GM12878 (cell line): ENCODE results near the gene CNPY2. TPM values are rescaled to one million over a fixed set of nuclear protein-coding genes. Genes with fewer than 3 reads are reported as not detected.

Experiments
- ATF2 ChIP-seq: IDR thresholded peaks from 2 replicates; pipeline ENCODE4 v1.6.1; 2012; ENCODE audit warnings: low read length, inconsistent platforms
- BACH1 ChIP-seq: fragments of 450-650 bp; IDR thresholded peaks from 2 replicates; pipeline ENCODE4 v1.6.1; 2017; ENCODE audit warnings: mild to moderate bottlenecking, borderline replicate concordance
- CBFB ChIP-seq: IDR thresholded peaks from 2 replicates; pipeline ENCODE4 v1.6.1; 2016; ENCODE audit warnings: antibody characterized with exemption, low read depth
- CBX5 ChIP-seq: sonication (generic); IDR thresholded peaks from 2 replicates; pipeline ENCODE4 v1.6.1; 2016; ENCODE audit warnings: low read depth, moderate library complexity, mild to moderate bottlenecking, inconsistent platforms
- CEBPZ ChIP-seq: fragments of 150-350 bp; IDR thresholded peaks from 2 replicates; pipeline ENCODE4 v1.6.1; 2016; ENCODE audit warnings: low read depth, low read length
- CREM ChIP-seq: IDR thresholded peaks from 2 replicates; pipeline ENCODE4 v1.6.1; 2014; ENCODE audit warnings: antibody characterized with exemption, low read depth
- EGR1 ChIP-seq, 2 experiments: IDR thresholded peaks; 1 replicate in 1 of 2; 2 replicates in 1 of 2; pipeline ENCODE4 v1.6.1; 2011 to 2012; ENCODE audit warnings: low read depth in 2 of 2, low read length in 2 of 2, borderline replicate concordance in 1 of 2, mild to moderate bottlenecking in 1 of 2, moderate library complexity in 1 of 2
- EP300 ChIP-seq, 2 experiments: fragments of 150-350 bp in 1 of 2; IDR thresholded peaks; 2 replicates each; pipeline ENCODE4 v1.6.1; 2011 to 2012; ENCODE audit warnings: low read depth in 2 of 2, low read length in 2 of 2, borderline replicate concordance in 1 of 2, improper control_type of control experiment in 1 of 2, inconsistent platforms in 1 of 2; ENCODE audit not compliant: control insufficient read depth in 1 of 2
- GABPA ChIP-seq: IDR thresholded peaks from 2 replicates; pipeline ENCODE4 v1.6.1; 2014; ENCODE audit warnings: antibody characterized with exemption, low read depth, mild to moderate bottlenecking, inconsistent platforms
- HCFC1 ChIP-seq: fragments of 150-350 bp; IDR thresholded peaks from 2 replicates; pipeline ENCODE4 v1.6.1; 2014; ENCODE audit warnings: low read length
- MAX ChIP-seq: IDR thresholded peaks from 2 replicates; pipeline ENCODE4 v1.6.1; 2012; ENCODE audit warnings: low read depth, low read length, improper control_type of control experiment
- MEF2B ChIP-seq: fragments of 450-650 bp; IDR thresholded peaks from 2 replicates; pipeline ENCODE4 v1.6.1; 2018; ENCODE audit warnings: mild to moderate bottlenecking, moderate library complexity; ENCODE audit not compliant: partially characterized antibody, poor library complexity, severe bottlenecking
- MYB ChIP-seq: fragments of 150-350 bp; IDR thresholded peaks from 2 replicates; pipeline ENCODE4 v1.6.1; 2014; ENCODE audit warnings: mild to moderate bottlenecking, low read depth, low read length, borderline replicate concordance
- NRF1 ChIP-seq: conservative IDR thresholded peaks from 2 replicates; pipeline ENCODE4 v1.6.1; 2011; ENCODE audit warnings: mild to moderate bottlenecking, low read depth, low read length, improper control_type of control experiment
- PAX8 ChIP-seq: fragments of 450-650 bp; IDR thresholded peaks from 2 replicates; pipeline ENCODE4 v1.6.1; 2017; ENCODE audit warnings: mild to moderate bottlenecking, moderate library complexity
- POU2F2 ChIP-seq: IDR thresholded peaks from 3 replicates; pipeline ENCODE4 v1.6.1; 2011; ENCODE audit warnings: low read depth, mild to moderate bottlenecking, low read length, borderline replicate concordance
- RAD21 ChIP-seq: IDR thresholded peaks from 2 replicates; pipeline ENCODE4 v1.6.1; 2011; ENCODE audit warnings: mild to moderate bottlenecking, low read depth, low read length, moderate library complexity; ENCODE audit not compliant: insufficient read depth
- SIX5 ChIP-seq: IDR thresholded peaks from 2 replicates; pipeline ENCODE4 v1.6.1; 2011; ENCODE audit warnings: mild to moderate bottlenecking, low read depth, low read length, moderate library complexity; ENCODE audit not compliant: severe bottlenecking
- SMAD5 ChIP-seq: IDR thresholded peaks from 2 replicates; pipeline ENCODE4 v1.6.1; 2016; ENCODE audit warnings: antibody characterized with exemption, low read depth
- YY1 ChIP-seq: IDR thresholded peaks from 2 replicates; pipeline ENCODE4 v1.6.1; 2011; ENCODE audit warnings: low read depth, mild to moderate bottlenecking, low read length
- polyA plus RNA-seq, 11 experiments: library from polyadenylated mRNA; depleted of rRNA in 4 of 11; unstranded in 6 of 11; stranded (reverse) in 5 of 11; fragments of >200 nt; fragmentation: Nextera tagmentation in 4 of 11; fragmentation: Illumina TruSeq in 1 of 11; extraction: Ambion mirVana in 4 of 11; extraction: Trizol in 1 of 11; gene quantifications; 1 replicate in 1 of 11; 2 replicates in 10 of 11; pipeline versions ENCODE4 v1.2.1 to v1.2.3, GENCODE V29; 2011 to 2016; ENCODE audit warnings: inconsistent platforms in 2 of 11, missing spikeins in 2 of 11, low read depth in 1 of 11
- total RNA-seq, 4 experiments: library from RNA; depleted of rRNA in 3 of 4; stranded (reverse); fragments of >200 nt in 3 of 4; fragmentation: Illumina TruSeq in 1 of 4; extraction: Trizol in 1 of 4; gene quantifications; 2 replicates each; pipeline versions ENCODE4 v1.2.1 to v1.2.3, GENCODE V29; 2013 to 2021
- TF ChIP-seq, protein P1 (sequence below): fragments of 450-650 bp; formaldehyde crosslinking; IDR thresholded peaks from 2 replicates; pipeline ENCODE4 v1.5.0; 2022; ENCODE audit warnings: mild to moderate bottlenecking, missing genetic modification characterization

The CNPY2 gene
- total and polyA plus RNA-seq, 10 of the 15 experiments (the other 5 are each of a cell fraction or from before 2014, with no cell fraction given): 25.0 to 276 (median 87.8) TPM

GRCh38 chr12:56333679-56334489 is 18.1 kb upstream of the CNPY2 start, which contains the start of gene PAN2 (continued):
- TF ChIP-seq CEBPZ (no peak), MYB (no peak), HCFC1 (peak; percentile 35; the same call in 1 of the 2 replicates), BACH1 (peak; percentile 8; the same call in 1 of the 2 replicates), RAD21 (peak; percentile 33; the same call in 1 of the 2 replicates), PAX8 (no peak), YY1 (peak; percentile 73), EGR1 (IDR thresholded peaks at IDR 0.05; ENCODE audit: borderline replicate concordance in 1 of 2, low read depth in 2 of 2, low read length in 2 of 2) (peak in 1 of 2 experiments; percentile 3; a peak in 1 of 3 replicates), CREM (peak; percentile 92), POU2F2 (peak; percentile 57; the same call in 1 of the 3 replicates), SMAD5 (peak; percentile 12; the same call in 1 of the 2 replicates), NRF1 (0 out of 2 replicates have a peak, but pooled peaks have one; percentile 11), CBX5 (no peak), MAX (peak; percentile 24; the same call in 1 of the 2 replicates), GABPA (peak; percentile 74), MEF2B (peak; percentile 96), CBFB (no peak; the same call in none of the 2 replicates), ATF2 (no peak), SIX5 (no peak), EP300 (IDR thresholded peaks at IDR 0.05; ENCODE audit: borderline replicate concordance in 1 of 2, control insufficient read depth in 1 of 2, low read depth in 2 of 2, low read length in 2 of 2) (0 out of 4 replicates have a peak, but pooled peaks have one; percentile 6 to 29)
- TF ChIP-seq, protein P1, sequence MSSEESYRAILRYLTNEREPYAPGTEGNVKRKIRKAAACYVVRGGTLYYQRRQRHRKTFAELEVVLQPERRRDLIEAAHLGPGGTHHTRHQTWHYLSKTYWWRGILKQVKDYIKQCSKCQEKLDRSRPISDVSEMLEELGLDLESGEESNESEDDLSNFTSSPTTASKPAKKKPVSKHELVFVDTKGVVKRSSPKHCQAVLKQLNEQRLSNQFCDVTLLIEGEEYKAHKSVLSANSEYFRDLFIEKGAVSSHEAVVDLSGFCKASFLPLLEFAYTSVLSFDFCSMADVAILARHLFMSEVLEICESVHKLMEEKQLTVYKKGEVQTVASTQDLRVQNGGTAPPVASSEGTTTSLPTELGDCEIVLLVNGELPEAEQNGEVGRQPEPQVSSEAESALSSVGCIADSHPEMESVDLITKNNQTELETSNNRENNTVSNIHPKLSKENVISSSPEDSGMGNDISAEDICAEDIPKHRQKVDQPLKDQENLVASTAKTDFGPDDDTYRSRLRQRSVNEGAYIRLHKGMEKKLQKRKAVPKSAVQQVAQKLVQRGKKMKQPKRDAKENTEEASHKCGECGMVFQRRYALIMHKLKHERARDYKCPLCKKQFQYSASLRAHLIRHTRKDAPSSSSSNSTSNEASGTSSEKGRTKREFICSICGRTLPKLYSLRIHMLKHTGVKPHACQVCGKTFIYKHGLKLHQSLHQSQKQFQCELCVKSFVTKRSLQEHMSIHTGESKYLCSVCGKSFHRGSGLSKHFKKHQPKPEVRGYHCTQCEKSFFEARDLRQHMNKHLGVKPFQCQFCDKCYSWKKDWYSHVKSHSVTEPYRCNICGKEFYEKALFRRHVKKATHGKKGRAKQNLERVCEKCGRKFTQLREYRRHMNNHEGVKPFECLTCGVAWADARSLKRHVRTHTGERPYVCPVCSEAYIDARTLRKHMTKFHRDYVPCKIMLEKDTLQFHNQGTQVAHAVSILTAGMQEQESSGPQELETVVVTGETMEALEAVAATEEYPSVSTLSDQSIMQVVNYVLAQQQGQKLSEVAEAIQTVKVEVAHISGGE: peak; percentile 18; the same call in 1 of the 2 replicates
